K562 treated with DMSO at 1 percent for 24 hours (cell line): ENCODE results near the gene STXBP6. TPM values are rescaled to one million over a fixed set of nuclear protein-coding genes. Genes with fewer than 3 reads are reported as not detected.

Source experiments
- total RNA-seq: library from RNA; unstranded; fragments of 300-600 nt; gene quantifications from 2 replicates; pipeline ENCODE4 v1.2.3, GENCODE V29; 2022; ENCODE audit warnings: low read depth; ENCODE audit not compliant: insufficient read depth

STXBP6 gene
- total RNA-seq, result 2.2 and 2.9 TPM in 2 replicates

DNA sequence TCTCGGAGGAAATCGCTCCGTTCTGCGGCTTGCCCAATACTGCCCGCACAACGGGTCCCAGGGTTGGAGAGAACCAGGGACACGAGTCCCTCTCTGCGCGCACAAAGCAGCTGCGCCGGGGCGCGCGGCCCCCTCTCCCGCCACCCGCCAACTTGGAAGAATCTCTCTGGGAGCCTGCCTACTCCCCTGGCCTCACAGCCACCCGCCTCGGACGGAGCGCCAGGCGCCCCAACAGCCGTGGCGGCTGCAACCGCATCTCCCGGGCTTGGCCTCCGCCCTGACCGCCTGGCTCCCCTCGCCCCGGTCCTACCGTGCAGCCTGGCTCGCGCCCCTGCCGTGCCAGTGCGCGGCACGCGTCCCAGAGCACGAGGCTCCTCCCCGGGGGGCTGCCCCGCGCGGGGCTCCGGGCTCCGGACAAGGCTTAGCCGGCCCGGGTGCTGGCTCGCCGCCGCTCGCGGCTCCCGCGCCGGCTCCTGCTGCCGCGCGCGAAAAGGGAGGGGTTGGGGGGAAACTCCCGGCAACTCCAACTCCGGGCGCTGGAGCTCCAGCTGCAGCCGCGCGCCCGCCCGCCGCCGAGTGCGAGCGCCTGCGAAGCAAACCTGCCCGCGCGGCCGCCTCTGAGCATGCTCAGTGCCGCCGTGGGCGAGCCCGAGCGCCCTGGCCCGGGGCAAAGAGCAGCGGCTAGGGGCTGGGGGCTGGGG is at the start of gene STXBP6:
STXBP6 (minus strand) TSS at position 580 of the 701 bp plus-strand sequence. CDS start 75,329 bp downstream, outside the sequence.

